ENCODE measurements around the gene SLC2A2.
A peak's percentile ranks its signal among the peaks of the same experiment; 100 is the strongest.

The SLC2A2 gene

GRCh38 chr3:171026597-171027293 is at the start of gene SLC2A2:
SLC2A2 (minus strand) TSS chr3:171026720; CDS start chr3:171026670, 50 bp downstream.
- DNase-seq: no peak

GRCh38 chr3:171072432-171072831 is 45.9 kb upstream of the SLC2A2 start:
- DNase-seq: no peak

GRCh38 chr3:171068658-171069057 is 42.1 kb upstream of the SLC2A2 start:
- no peak for DNase-seq

GRCh38 chr3:171066206-171066605 is 39.7 kb upstream of the SLC2A2 start:
- DNase-seq: no peak

GRCh38 chr3:171065732-171066131 is 39.2 kb upstream of the SLC2A2 start:
- no peak for DNase-seq

GRCh38 chr3:171064461-171064860 is 37.9 kb upstream of the SLC2A2 start:
- no peak for DNase-seq

- no peak for DNase-seq
These were observed 35.2 kb upstream of the SLC2A2 start for GRCh38 chr3:171061749-171062148.

- DNase-seq: no peak
These were observed 33.5 kb upstream of the SLC2A2 start for GRCh38 chr3:171059978-171060377.

GRCh38 chr3:171058873-171059603 is 32.5 kb upstream of the SLC2A2 start:
- no peak for DNase-seq

GRCh38 chr3:171058058-171058457 is 31.5 kb upstream of the SLC2A2 start:
- DNase-seq: no peak

- no peak for DNase-seq
These were observed 30.6 kb upstream of the SLC2A2 start for GRCh38 chr3:171057072-171057471.

- no peak for DNase-seq
These were observed 30.0 kb upstream of the SLC2A2 start for GRCh38 chr3:171056528-171056927.

- DNase-seq: no peak
These were observed 29.0 kb upstream of the SLC2A2 start for GRCh38 chr3:171055336-171056178.

GRCh38 chr3:171054921-171055320 is 28.4 kb upstream of the SLC2A2 start:
- no peak for DNase-seq

- no peak for DNase-seq
These were observed 27.7 kb upstream of the SLC2A2 start for GRCh38 chr3:171054231-171054630.

- peak; percentile 61 for DNase-seq
These were observed 23.4 kb upstream of the SLC2A2 start for GRCh38 chr3:171049861-171050444.

- DNase-seq: no peak
These were observed 20.2 kb upstream of the SLC2A2 start for GRCh38 chr3:171046760-171047159.

- no peak for DNase-seq
These were observed 18.6 kb upstream of the SLC2A2 start for GRCh38 chr3:171044835-171045793.

- no peak for DNase-seq
These were observed 17.9 kb upstream of the SLC2A2 start for GRCh38 chr3:171044384-171044783.

- DNase-seq: no peak
These were observed 13.2 kb upstream of the SLC2A2 start for GRCh38 chr3:171039674-171040073.

GRCh38 chr3:171038342-171038741 is 11.8 kb upstream of the SLC2A2 start:
- no peak for DNase-seq

- DNase-seq: no peak
These were observed 2.3 kb upstream of the SLC2A2 start for GRCh38 chr3:171028779-171029232.

All from activated CD4-positive, alpha-beta T cell treated with anti-CD3 and anti-CD28 coated beads for 48 hours (primary cell).